GM12878 (cell line): ENCODE results near the gene ASCC1. TPM values are rescaled to one million over a fixed set of nuclear protein-coding genes. Genes with fewer than 3 reads are reported as not detected.

ENCODE experiments used
- ATF7 ChIP-seq: fragments of 450-650 bp; IDR thresholded peaks from 2 replicates; pipeline ENCODE4 v1.6.1; 2016; ENCODE audit warnings: low read depth, mild to moderate bottlenecking
- NR2C1 ChIP-seq: fragments of 450-650 bp; IDR thresholded peaks from 2 replicates; pipeline ENCODE4 v1.6.1; 2017; ENCODE audit warnings: antibody characterized with exemption, mild to moderate bottlenecking, moderate library complexity
- RAD21 ChIP-seq: IDR thresholded peaks from 2 replicates; pipeline ENCODE4 v1.6.1; 2011; ENCODE audit warnings: mild to moderate bottlenecking, low read depth, low read length, moderate library complexity; ENCODE audit not compliant: insufficient read depth
- TAF1 ChIP-seq: IDR thresholded peaks from 2 replicates; pipeline ENCODE4 v1.6.1; 2011; ENCODE audit warnings: mild to moderate bottlenecking, low read depth, low read length, borderline replicate concordance
- YY1 ChIP-seq: IDR thresholded peaks from 2 replicates; pipeline ENCODE4 v1.6.1; 2011; ENCODE audit warnings: low read depth, mild to moderate bottlenecking, low read length
- ZBTB4 ChIP-seq: fragments of 450-650 bp; formaldehyde crosslinking; IDR thresholded peaks from 2 replicates; pipeline ENCODE4 v1.4.0; 2022; ENCODE audit warnings: mild to moderate bottlenecking, moderate library complexity
- ZNF207 ChIP-seq: fragments of 450-650 bp; IDR thresholded peaks from 2 replicates; pipeline ENCODE4 v1.6.1; 2014; ENCODE audit warnings: antibody characterized with exemption, mild to moderate bottlenecking, borderline replicate concordance
- polyA plus RNA-seq, 11 experiments: library from polyadenylated mRNA; depleted of rRNA in 4 of 11; unstranded in 6 of 11; stranded (reverse) in 5 of 11; fragments of >200 nt; fragmentation: Nextera tagmentation in 4 of 11; fragmentation: Illumina TruSeq in 1 of 11; extraction: Ambion mirVana in 4 of 11; extraction: Trizol in 1 of 11; gene quantifications; 1 replicate in 1 of 11; 2 replicates in 10 of 11; pipeline versions ENCODE4 v1.2.1 to v1.2.3, GENCODE V29; 2011 to 2016; ENCODE audit warnings: inconsistent platforms in 2 of 11, missing spikeins in 2 of 11, low read depth in 1 of 11
- total RNA-seq, 4 experiments: library from RNA; depleted of rRNA in 3 of 4; stranded (reverse); fragments of >200 nt in 3 of 4; fragmentation: Illumina TruSeq in 1 of 4; extraction: Trizol in 1 of 4; gene quantifications; 2 replicates each; pipeline versions ENCODE4 v1.2.1 to v1.2.3, GENCODE V29; 2013 to 2021
- TF ChIP-seq, protein P1 (sequence below): fragments of 450-650 bp; IDR thresholded peaks from 2 replicates; pipeline ENCODE4 v1.6.1; 2017; ENCODE audit warnings: mild to moderate bottlenecking, low read depth, inconsistent platforms; ENCODE audit not compliant: poor library complexity, severe bottlenecking

ASCC1 gene
- total and polyA plus RNA-seq, 10 of the 15 experiments (the other 5 are each of a cell fraction or from before 2014, with no cell fraction given), result 23.3 to 80.6 (median 42.8) TPM

DNA sequence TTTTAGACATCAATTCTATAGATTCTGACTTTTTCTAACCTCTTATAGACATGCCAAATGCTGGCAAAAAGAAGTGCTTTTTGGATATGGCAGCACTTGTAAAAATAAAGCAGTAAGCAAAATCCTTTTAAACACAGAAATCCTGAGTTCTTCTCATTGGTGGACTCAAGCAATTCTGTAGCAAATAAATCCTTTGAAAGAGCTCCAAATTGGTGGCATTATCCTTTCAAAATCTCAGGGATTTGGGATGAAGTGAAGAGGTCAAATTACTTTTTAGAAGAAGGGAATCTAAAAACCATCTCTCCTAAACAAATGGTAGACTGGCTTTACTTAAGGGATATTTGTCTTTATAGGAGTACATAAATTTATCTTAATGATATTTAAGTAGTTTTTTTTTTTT, 17.5 kb upstream of the ASCC1 start (continued):
- TF ChIP-seq, protein P1, sequence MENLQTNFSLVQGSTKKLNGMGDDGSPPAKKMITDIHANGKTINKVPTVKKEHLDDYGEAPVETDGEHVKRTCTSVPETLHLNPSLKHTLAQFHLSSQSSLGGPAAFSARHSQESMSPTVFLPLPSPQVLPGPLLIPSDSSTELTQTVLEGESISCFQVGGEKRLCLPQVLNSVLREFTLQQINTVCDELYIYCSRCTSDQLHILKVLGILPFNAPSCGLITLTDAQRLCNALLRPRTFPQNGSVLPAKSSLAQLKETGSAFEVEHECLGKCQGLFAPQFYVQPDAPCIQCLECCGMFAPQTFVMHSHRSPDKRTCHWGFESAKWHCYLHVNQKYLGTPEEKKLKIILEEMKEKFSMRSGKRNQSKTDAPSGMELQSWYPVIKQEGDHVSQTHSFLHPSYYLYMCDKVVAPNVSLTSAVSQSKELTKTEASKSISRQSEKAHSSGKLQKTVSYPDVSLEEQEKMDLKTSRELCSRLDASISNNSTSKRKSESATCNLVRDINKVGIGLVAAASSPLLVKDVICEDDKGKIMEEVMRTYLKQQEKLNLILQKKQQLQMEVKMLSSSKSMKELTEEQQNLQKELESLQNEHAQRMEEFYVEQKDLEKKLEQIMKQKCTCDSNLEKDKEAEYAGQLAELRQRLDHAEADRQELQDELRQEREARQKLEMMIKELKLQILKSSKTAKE, result no peak
- no peak for TF ChIP-seq ZBTB4 (CRISPR knock-in tag)
- no peak for TF ChIP-seq ATF7
- no peak for TF ChIP-seq NR2C1
- no peak for TF ChIP-seq RAD21
- no peak for TF ChIP-seq YY1
- no peak for TF ChIP-seq TAF1
- no peak for TF ChIP-seq ZNF207
